Activated CD4-positive, alpha-beta T cell treated with anti-CD3 and anti-CD28 coated beads, Interleukin-2, Interleukin-6, amounts not matched to agents 100 ng/mL and 50 ng/mL, durations not matched to agents 16 hours and 8 hours (primary cell): ENCODE results near the gene ATP2B3.

Experiments
- DNase-seq: peaks from one replicate; pipeline ENCODE4 v3.0.0-alpha.2; 2020

ATP2B3 gene

DNA sequence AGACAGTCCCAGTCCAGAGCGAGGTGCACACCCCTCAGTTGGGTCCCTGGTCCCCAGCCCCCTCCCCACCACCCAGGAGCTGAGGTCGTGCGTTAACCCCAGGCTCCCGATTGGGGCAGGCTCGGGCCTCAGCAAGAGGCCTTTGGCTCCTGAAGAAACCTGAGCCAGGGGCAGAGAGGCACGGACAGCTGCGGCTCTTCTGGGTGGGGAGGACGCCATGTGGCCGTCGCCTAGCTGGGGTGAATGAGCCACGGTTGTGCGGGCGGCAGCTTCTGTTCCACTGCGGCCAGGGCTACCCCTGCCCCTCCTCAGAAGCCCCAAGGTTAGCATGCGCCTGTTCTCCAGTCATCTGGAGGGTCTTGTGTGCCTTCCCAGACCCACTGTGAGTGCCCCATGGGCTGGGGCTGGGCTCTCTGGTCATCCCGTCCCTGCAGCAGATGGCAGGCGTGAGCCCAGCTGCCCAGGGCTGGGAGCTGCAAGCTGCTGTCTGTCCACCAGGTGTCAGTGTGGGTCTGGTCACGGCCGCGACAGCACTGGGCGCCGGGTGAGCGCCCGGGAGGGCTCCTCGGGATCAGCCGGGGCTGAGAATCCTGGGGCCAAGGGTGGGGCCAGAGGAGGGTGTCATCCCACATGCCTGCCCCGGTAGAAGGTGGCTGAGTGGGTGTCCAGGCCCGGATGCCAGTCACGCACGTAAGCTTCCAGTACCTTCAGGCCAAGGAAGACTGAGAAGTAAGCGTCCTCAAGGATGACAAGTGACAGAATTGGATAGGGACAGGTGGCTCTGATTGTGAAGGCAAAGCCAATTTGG lies 21.9 kb downstream of the ATP2B3 start:
- peak; percentile 71 for DNase-seq

DNA sequence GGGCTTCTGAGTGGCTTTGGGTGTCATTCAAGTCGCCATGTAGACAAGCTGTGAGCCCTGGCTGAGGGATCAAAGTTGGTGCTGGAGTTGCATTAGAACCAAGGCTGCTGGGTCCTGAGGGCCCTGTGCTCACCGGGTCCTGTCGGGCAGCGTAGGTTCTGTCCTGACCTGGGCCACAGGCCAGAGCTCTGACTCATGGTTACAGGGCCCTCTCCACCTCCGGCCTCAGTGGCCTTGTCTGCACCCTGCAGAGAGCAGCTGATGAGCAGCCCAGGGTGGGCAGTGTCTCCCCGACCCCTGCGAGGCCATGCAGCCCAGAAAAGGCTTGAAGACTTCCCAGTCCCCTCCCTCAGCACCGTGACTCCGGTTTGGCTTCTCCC lies 22.5 kb downstream of the ATP2B3 start:
- DNase-seq: no peak

DNA sequence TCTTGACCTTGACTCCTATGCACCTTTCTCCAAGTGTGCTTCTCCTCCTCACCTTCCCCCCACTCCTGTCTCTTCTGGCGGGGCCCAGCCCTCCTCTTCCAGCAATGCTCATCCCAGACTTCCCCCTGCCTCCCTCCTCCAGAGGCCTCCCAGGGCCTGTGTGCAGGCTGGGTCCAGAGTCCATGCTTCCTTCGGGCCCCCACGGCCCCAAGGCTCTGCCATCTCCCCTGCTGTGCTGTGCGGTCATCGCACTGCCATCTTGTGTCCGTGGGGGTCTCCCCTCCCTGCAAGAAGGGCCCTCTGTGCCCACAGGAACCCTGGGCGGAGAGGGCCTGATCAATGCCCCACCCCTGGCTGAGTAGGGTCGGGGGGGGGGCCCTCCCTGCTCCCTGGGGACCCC lies 27.3 kb downstream of the ATP2B3 start:
- no peak for DNase-seq

DNA sequence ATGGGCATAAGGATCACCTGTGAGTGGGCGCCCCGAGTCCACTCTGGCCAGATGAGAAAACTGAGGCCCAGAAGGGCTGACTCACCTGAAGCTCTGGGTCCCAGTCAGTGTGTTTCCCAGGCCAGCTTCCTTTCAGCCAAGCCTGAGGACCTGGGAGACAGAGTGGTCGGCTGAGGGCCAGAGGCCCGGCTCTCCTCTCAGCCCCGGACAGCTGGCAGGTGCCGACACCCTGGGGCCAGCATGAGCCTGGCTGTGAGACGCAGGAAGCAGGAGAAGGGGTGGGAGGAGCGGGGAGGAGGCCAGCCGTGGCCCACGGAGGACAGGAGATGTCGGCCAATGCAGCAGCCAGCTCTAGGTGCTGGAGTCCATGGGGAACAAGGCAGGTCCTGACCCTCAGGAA lies 28.9 kb downstream of the ATP2B3 start:
- no peak for DNase-seq

DNA sequence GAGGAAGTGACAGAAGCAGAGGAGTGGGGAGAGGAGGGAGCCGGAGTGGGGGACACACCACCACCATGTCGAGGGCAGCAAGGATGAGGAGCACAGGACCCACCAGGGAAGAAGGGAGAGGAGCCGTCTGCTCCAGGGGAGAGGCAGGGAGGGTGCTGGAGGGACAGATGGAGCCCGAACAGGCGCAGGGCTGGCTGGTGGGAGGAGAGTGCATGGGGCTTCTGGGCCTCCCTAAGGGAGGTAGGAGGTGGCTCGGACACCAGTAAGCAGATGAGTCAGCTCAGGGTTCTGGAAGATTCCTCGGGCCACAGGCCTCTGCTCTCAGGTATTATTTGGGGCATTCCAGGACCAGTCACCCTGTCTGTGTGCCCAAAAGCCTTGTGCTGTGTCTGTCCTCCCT lies 29.8 kb downstream of the ATP2B3 start:
- no peak for DNase-seq

DNA sequence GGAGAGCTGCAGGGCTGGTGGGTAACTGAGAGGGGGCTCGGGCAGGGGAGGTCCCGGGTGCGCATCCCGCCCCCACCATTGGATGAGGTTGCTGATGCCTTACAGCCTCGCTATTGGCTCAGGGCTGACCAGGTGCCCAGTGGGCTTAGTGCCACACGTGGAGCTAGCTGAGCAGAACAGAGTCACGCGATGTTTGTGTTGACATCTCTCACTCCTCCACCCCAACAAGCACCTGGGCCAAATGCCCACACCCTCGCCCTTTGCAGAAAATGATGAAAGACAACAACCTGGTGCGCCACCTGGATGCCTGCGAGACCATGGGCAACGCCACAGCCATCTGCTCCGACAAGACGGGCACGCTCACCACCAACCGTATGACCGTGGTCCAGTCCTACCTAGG lies 31.8 kb downstream of the ATP2B3 start:
- DNase-seq: no peak

DNA sequence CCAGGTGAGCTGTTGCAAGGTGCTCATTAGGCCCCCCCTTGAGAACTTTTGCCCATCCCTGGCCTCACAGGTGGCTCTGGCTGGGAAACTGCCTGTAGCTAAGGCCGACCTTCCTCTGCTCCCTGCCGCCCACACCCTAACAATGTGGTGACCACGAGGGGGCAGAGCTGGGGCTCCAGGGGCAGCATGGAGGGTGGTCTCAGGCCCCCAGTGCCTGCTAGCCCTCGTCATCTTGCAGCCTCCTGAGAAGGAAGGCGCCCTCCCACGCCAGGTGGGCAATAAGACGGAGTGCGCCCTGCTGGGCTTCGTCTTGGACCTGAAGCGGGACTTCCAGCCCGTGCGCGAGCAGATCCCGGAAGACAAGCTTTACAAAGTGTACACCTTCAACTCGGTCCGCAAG lies 32.4 kb downstream of the ATP2B3 start:
- no peak for DNase-seq

DNA sequence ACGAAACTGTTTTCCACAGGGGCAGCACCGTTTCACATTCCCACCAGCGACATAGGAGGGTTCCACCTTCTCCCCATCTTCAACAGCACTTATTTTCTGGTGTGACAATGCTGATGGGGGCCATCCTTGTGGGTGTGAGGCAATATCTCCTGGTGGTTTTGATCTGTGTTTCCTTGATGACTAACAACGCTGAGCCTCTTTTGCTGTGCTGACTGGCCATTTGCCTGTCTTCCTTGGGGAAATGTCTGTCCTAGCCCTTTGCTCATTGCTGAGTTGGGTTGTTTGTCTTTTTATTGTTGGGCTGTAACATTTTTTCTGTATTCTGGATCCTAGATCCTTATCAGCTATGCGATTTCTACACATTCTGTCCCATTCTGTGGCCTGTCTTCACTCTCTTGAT lies 33.7 kb downstream of the ATP2B3 start:
- no peak for DNase-seq

DNA sequence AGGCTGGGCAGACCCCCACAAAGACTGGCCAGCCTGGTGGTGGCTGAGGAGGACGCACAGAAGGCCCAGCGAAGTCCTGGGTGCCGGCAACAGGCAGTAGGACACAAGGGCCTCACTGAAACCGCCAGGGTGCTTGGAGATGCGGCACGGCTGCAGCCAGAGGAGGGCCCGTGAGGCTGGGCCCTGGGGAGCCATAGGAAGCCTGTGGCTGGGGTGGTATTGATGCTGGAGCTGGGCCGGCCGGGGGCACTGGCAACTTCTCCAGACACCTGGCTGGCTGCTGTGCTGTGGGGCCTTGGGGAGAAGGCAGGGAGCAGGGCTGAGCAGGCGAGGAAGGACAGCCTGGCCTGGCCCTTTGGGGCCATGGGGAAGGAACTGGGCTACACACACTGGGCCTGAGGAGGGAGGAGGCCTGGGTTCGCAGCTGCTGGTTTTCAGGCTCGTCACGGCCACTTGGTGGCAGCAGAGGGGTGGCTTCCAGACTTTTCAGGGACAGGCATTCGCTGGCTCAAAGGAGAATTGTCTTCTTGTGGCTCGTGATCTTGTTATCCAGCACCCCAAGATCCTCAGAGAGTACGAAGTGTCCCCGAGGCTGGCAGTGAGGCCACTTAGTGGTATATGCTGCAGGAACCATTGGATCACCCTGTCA lies 37.2 kb downstream of the ATP2B3 start:
- peak; percentile 71 for DNase-seq

DNA sequence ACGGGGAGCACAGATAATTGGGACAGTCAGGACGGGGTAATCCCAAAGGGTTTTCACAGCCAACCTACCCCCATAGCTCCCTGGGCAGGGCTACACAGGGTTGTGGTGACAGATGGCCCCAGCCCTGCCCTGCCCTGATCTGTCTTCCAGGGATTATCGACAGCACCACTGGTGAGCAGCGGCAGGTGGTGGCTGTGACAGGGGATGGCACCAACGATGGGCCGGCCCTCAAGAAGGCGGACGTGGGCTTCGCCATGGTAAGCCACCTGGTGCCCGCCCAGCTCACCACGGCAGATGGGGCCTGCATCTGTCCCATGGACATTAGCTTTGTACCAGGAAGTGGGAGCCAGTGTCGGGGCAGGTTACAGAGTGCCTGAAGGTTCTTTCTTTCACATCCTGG lies 39.3 kb downstream of the ATP2B3 start:
- DNase-seq: no peak

DNA sequence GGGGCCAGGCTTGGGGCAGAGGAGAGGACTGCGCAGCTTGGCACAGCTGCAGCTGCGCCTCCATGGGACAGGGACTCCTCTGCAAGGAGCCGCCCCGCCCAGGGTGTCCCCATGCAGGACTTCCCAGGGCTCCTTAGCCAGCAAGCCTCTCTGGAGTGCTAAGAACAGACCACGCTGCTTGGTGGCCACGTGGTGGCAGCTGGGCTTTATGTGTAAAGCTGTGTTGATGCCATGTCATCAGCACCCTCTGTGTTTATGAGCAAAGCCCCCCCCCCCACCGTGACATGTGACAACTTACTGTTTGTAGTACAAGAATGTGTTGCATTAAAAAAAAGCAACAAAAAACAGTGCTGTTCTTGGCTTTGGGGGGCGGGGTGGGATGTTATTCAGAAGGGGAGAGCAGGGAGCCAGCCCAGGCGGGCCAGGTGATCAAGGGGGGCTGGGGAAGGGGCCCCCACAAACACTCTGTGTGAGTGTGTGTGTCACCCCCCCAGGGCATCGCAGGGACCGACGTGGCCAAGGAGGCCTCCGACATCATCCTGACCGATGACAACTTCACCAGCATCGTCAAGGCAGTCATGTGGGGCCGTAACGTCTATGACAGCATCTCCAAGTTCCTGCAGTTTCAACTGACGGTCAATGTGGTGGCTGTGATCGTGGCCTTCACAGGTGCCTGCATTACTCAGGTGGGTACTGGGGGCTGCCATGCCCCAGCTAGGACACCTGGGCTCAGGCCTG lies 40.3 kb downstream of the ATP2B3 start:
- DNase-seq: no peak

DNA sequence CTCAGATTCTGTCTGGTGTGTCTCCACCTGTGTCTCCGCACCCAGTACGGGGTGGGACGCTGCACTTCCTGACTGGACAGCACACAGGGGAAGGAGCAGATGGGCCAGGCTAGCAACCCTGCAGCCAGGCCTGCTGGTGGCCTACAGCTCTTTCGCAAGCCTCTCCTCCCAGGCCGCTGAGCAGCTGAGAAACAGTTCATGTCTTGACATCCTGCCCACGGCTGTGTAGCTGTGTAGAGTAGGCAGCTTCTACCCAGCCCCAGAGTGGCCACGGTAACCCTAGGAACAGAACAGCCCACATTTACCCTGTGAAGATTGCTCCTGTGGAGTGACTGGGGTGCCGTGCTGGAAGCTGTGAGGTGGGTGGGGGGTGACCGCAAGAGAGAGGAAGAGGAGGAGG lies 42.6 kb downstream of the ATP2B3 start:
- no peak for DNase-seq

DNA sequence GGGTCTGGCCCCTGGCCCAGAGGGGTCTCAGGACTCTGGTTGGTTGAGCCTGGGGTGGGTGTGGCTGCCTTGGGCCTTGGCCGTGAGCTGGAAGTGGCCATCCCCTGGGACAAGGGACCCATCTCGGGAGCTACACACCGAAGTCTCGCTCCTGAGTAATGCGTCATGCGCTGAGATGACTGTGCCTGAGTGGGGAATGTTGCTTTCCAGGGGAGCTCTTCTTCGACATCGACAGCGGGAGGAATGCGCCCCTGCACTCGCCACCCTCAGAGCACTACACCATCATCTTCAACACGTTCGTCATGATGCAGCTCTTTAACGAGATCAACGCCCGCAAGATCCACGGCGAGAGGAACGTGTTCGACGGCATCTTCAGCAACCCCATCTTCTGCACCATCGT lies 43.0 kb downstream of the ATP2B3 start:
- DNase-seq: no peak

DNA sequence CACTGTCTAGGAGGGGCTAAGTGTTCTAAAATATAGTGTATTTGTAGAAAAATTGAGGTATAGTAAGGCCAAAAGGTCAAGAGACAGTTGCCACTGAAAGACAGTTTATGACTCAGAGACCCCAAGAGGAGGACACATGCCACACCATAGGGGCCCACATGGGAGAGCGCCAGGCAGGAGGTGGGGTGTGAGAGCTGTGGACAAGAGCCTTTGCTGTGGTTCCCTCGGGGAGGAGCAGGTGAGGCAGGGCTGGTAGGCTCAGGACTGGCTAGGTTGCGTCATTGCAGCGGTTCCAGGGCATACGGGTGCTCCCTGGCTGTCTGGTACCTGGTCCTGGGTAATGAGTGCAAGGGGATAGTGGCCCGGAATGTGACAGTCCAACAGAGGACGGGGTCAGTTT lies 43.9 kb downstream of the ATP2B3 start:
- no peak for DNase-seq

DNA sequence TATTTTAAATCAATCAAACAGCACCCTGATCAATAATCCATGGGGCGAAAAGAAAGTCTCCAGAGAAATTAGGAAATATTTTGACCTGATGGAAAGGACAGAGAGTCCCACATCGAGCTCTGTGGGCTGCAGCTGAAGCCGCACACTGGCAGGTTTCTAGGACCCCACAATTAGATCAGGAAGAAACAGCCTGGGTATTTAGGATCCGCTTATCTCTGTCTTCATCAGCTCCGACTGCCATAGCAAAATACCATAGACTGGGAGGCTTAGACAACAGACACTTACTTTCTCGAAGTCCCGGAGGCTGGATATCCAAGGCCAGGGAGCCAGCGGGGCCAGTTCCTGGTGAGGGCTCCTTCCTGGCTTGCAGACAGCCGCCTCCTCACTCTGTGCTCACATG lies 45.1 kb downstream of the ATP2B3 start:
- DNase-seq: no peak

DNA sequence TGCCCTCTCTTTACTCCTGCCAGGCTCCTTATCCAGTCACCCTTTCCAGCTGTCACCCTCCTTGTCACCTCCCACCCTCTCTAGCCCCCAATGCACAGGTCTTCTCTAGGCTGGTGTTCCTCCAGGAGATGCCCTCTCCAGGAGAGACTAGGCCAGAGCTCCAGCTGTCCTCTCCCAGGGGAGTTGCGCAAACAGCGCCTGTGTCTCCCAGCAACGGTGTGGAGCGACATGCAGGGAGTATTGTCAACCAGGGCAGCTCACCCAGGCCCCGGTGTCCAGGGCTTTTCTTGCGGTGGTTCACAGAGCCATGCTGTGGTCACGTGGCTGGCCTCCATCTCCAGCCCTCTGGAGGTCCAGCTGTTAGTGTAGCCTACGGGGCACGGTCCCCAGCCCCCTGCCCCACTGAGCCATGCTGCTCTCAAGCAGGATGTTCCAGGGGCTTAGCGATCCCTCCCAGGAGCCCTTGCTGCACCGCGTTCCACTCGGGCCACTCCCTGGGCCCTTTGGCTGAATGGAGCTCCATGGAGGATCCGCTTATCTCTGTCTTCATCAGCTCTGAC lies 46.7 kb downstream of the ATP2B3 start:
- DNase-seq: no peak

DNA sequence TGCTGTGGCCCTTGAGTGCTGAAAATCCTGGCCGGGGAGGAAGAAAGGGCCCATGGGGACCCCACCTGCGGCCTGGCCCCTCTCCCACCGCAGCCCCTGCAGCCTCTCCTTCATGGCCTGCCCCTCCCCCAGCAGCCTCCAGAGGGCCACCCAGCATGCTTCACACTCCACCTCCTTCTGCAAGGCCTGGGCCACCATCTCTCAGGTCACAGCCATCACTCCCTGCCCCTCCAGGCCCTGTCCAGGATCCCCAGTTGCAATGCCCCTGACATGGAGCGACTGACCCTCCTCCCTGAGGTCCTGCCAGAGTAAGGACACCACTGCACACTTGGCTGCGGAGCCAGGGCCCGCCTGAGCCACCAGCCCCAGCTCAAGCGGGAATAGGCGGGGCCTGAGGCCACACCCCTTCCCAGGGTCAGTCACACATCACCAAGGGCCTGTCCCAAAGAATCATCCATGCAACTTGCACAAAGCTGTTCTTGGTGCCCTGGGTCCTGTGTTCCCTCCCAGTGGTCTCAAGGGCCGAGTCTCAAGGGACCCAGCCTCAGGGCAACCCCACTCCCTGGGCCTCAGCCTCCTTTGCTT lies 48.6 kb downstream of the ATP2B3 start:
- DNase-seq: no peak

DNA sequence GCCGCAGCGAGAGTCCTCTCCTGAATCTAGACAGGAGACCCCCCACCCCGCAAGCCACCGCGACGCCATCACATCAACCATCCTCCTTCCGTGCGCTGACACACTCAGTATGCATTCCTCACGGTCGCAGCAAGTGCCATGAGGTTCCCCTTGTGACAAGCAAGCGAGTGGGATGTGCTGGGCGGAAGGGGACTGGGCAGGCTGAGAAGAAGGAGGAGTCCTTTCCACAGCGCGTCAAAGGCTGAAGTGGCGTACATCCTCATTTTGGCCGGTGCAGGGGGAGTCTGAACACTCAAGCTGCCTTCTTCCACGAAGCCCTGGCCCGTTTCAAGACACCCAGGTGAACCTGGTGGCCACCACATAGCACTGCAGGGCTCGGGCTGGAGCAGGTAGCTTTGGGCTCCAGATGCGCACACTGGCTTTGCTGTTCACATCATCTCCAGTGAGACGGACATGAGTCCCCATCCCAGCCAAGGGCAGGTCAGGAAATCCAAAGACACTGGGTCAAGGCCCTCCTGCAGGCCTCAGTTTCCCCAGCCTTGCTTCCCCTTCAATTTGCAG lies 51.1 kb downstream of the ATP2B3 start:
- DNase-seq: no peak

DNA sequence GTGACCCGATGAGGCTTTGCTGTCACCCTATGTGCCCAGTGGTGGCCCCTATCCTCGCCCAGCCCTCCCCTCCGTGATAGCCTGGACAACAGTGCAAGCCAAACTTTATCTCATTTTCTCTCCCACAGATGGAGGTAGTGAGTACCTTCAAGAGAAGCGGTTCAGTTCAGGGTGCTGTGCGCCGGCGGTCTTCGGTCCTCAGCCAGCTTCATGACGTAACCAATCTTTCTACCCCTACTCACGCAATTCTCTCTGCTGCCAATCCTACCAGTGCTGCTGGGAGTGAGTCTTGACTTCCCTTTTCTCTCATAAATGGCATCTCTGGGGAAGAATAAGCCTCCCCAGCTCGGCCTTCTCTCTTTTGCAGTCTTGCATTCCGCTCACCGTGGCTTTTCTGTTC lies 52.0 kb downstream of the ATP2B3 start:
- no peak for DNase-seq

DNA sequence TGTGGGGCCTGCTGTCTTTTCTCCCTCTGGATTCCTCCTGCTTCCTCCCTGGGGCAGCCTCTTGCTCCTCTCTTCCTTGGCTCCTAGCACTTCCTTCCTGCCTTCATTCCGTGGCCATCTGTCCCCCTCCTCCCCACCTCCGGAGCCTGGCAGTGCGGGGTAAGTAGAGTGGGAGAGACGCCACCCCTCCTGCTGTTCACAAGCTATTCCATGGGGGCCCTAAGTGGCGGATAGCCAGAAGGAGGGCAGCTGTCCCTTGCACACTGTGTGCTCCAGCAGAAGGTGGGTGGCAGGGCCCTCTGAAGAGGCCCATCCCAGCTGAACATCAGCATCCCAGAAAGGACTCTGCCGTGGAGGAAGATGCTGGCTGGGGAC lies 54.1 kb downstream of the ATP2B3 start:
- no peak for DNase-seq

DNA sequence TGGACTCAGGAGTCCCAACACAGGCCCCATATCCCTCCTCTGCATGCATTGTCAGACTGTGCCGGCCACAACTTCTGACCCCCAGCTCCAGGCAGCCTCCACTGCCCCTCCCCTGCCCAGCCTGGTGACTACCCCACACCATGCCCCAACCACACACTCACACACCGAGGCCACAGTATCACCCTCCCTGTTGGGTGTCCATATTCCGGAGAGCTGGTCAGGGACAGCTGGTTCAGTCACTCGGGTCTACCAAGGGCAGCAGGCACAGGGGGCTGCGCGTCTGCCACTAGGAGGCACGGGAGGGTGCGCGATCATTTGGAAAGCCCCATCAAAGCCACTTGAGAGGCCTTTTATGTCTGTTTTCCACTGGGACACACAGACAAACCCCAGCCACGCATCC lies 55.2 kb downstream of the ATP2B3 start:
- DNase-seq: no peak

DNA sequence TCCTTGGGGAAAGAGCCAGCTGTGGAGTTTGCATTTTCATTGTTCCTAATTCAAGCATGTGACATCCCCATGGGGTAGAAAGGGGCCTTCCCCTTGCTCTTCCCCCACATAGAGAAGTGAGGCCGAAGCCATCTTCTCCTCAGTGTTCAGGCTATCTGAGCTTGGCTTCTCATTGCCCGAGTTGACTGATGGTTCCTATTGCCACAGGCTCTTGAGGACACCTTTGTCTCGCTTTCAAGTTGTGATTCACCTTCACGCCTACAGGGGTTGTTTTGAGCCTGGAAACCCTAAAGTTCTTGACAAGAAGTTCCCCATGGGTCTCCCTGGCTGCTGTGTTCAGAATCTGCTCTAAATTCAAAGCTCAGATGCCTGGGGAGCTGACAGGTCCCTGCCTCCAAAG lies 56.5 kb downstream of the ATP2B3 start:
- peak; percentile 8 for DNase-seq

DNA sequence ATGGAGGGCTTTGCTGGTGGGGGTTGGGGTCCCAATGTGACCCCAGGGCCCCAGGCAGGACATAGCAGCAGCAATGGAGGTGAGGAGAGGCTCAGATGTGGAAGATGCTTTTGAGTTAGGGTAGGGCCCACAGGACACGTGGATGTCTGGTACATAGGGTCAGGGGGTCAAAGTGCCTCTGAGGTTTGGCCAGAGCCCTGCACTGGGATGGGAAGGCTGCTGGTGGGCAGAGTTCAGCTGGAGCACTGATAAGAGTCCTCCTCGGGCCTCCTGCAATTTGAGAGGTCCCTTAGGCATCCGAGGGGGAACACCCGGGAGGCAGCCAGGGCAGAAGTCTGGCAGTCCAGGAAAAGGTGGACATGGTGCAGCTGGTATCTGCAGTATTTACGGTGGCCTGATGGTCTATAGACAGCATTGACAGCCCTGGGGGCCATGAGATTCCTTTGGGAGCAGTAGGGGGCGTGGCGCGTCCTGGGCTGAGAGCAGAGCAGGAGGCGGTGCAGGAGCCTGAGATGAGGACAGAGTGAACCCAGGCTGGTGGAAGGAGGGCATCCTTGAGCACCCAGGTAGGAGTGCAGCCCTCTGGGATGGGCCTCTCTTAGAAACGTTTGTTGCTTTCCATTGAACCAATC lies 58.9 kb downstream of the ATP2B3 start:
- DNase-seq: no peak
